ENCODE measurements around the gene TMEM87B.

- peak; percentile 16 to 71 for TF ChIP-seq CTCF (IDR thresholded peaks at IDR 0.05)
- TF ChIP-seq POLR2AphosphoS5 (IDR thresholded peaks at IDR 0.05): no peak
- TF ChIP-seq POLR2A (IDR thresholded peaks at IDR 0.05): no peak
Observed at GRCh38 chr2:112048887-112049286, 6.2 kb upstream of the TMEM87B start.

Data from suprapubic skin (tissue), 4 donors.